AG08395 (cell line): ENCODE results near the gene HTT.

Experiments
- DNase-seq: peaks from one replicate; pipeline ENCODE4 v3.0.0; 2012; ENCODE audit warnings: mixed read lengths, low spot score

Gene HTT

DNA sequence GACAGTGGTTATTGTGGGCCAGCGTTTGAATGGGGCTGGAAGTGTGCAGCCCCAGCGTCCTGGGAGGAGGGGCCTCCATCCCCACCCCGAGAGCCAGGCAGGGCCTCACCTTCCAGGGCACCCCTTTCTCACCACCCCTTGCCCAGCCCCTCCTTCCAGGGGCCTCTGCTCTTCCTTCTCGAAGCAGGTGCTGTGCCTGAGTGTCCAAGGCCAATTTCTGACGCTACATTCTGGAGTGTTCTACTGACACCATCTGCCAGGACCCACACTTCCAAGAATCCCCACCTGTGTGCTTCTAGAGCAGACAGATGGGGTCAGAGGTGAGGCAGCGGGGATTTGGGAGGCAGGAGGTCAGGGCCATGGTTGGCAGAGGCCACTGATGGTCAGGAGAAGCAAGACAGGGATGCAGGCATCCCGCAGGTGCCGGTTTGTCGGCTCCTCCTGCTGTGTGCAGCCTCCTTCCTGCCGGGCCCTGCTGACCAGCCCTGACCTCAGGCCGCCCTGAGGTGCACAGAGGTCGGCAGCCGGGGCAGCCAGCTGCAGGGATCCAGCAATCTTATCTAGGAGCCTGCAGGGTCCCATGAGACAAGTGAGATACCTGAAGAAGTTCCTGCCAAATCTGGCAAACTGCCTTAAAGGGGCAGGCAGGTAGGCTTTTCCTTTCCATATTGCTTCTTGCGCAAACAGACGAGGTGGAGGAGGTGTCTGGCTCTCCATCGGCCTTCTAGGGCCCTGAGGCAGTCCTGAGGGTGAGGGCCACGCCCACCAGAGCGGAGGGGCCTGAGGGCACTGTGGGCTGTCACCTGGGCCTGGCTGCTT, 193.3 kb downstream of the HTT start:
- no peak for DNase-seq

DNA sequence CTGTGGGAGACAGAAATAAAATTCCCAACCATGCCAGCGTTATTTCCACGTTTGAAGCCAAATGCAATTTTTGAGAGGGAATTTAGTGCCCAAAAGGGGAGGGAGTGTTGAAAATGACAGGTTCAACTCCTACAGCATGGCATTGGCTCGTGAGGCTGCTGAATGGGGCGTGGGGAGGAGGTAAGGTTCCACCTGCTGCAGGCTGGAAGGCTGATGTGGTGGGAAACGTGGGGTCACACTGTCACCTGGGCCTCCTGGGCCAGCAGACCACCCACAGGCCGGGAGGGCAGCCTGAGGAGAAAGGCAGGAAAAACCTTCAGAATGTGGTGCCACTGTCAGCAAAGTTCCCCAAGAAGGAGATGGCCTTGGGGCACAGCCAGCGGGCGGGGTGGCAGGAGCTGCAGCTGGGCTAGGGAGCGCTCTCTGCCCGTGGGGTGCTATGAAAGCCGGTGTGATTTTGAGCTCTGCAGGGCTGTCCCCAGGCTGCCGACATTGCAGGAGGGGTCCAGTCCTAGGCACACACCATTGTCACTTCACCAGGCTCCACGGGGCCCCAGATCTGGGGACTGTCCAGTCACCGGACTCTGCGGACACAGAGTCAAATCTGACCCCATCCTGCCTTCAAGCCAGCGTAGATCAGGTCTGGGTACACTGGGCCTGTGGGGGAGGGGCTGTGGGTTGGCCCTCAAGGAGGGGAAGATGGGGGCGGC, 194.1 kb downstream of the HTT start:
- DNase-seq = no peak

DNA sequence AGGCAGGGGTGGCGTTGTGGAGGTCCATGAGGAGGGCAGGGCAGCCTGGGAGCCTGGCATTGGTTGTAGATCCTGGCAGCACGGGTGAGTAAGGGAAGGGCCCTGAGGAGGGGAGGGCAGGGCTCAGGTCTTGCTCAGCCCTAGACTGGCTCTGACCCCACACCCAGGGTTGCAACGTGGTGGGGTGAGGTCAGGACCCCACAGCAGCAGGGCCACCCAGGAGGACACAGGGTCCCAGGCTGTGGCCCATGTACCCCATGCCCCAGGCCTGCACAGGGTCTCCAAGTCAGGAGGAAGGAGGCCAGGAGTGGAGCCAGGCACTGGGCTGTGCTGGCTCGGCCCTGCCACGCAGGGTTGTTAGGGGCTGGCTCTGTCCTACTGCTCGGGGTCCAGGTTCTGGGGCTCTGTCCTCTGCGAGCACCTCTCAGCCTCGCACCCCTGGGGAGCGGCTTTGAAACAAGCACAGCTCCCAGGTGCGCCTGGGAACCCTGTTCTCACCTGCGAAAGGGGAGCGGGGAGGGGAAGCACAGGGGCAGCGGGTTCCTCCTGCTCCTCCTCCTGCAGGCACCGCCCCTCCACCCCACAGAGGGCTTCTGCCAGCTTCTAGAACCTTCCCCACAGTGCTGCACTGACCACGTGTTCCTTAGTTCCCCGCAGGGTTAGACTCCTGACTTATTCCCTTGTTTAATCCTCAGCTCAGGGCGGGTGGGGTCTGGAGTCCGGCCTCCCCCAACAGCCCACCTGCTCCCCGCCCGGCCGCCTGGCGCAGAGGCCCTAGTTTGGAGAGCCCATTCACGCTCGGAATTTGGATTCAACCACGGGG, 194.8 kb downstream of the HTT start:
- no peak for DNase-seq

DNA sequence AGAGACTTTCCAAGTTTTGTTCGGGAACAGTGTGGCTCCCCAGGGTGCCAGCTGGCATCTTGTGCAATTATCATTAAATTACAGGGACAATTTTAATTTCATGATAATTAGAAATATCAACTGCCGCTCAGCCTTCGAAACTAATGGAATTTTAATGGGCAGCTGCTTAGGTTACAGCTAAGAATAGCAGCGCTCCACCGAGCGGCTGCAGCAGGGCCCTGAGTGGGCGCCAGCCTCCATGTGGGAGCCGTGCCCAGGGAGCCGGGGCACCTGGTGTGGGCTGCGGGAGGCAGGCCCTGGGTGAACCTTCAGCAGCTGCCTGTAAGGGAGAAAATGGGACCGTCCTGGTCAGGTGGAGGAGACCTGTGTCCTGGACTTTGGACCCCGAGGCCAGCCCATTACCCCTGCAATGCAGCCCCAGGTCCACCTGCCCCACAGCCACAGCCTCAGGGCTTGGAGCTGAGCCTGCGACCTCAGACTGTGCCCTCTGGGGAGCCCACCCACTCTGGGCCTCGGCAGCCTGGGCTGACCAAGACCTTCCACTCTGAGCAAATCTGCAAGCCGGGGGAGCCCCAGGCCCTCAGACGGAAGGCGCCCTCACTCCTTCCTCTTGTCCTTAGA, 195.6 kb downstream of the HTT start:
- no peak for DNase-seq

DNA sequence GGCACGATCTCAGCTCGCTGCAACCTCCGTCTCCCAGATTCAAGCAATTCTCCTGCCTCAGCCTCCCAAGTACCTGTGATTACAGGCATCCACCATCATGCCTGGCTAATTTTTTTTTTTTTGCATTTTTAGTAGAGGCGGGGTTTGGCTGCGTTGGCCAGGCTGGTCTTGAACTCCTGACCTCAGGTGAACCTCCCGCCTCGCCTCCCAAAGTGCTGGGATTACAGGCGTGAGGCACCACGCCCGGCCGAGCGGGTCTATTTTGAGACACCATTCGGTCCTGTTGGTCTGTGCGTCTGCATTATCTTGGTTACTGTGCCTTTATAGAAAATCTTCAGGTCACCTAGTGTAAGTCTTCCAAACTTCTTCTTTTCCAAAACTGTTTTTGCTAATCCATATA, 196.7 kb downstream of the HTT start:
- no peak for DNase-seq

DNA sequence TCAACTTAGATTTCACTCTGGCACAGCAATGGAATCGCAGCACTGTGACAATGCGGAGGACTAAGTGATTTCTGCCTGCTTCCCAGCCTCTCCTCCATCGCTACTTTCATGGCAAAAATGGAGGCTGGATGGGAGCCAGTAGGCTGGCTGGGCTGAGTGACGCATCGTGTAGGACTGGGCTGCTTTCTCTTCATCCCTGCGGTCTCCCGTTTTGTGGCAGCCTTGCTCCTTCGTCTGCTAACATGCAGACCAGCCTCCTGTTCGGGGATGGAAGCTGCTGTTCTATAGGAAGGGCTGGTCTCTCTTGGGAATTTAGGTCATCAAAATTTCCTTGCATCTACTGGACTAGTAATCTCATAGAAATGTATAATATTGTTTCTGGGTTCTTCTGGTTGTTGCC, 202.5 kb downstream of the HTT start:
- DNase-seq = peak; percentile 53

DNA sequence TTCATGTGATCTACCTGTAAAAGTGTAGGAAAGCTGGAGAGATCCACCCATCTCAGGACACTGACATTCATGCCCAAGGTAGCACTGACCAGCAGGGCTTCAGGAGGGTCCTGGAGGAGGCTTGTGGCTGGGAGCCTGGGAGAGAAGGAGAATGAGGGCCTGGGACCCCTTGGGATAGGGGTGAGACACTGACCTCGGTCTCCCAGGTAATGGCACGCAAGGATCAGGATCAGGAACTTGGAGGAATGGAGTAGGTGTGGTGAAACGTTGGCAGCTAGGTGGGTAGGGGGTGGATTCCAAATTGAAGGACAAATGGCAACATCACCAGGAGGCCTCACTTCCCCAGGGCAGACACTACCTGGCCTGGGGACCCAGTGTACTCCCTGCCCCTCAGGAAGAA, 206.0 kb downstream of the HTT start:
- no peak for DNase-seq

DNA sequence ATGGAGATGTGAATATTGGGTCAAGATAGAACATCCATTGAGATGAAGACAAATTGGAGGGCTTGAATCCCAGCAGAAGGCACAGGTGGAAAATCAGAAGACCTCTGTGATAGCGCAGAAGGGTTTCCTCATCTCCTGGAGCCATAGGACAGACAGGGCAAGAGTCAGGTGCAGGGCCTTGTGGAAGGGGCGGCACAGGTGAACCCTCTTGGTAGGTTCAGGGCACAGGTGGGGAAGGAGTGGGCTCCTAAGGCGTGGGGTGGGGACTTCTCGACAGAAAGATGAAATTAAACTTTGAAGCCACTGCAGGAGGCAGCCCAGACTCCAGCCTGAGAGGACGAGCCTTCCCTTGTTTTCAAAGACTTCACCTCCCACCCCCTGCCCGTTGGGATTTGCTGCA, 209.0 kb downstream of the HTT start:
- no peak for DNase-seq

DNA sequence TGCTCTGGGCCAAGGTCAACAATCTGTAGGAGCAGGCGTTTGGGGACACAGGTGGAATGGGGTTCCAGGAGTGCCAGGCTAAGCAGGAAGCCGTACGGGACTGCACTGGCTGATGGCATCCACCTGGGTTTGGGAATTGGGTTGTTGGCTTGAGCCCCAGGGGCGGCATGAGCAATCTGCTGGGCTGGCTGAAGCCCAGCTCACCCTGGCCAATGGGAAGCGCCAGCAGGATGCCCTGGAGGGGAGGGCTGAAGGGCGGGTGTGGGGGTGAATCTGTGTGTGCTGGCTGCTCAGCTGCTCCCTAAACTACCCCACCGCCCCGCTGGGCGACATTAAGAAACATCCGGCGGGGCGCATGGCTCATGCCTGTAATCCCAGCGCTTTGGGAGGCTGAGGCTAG, 209.4 kb downstream of the HTT start:
- DNase-seq = no peak

DNA sequence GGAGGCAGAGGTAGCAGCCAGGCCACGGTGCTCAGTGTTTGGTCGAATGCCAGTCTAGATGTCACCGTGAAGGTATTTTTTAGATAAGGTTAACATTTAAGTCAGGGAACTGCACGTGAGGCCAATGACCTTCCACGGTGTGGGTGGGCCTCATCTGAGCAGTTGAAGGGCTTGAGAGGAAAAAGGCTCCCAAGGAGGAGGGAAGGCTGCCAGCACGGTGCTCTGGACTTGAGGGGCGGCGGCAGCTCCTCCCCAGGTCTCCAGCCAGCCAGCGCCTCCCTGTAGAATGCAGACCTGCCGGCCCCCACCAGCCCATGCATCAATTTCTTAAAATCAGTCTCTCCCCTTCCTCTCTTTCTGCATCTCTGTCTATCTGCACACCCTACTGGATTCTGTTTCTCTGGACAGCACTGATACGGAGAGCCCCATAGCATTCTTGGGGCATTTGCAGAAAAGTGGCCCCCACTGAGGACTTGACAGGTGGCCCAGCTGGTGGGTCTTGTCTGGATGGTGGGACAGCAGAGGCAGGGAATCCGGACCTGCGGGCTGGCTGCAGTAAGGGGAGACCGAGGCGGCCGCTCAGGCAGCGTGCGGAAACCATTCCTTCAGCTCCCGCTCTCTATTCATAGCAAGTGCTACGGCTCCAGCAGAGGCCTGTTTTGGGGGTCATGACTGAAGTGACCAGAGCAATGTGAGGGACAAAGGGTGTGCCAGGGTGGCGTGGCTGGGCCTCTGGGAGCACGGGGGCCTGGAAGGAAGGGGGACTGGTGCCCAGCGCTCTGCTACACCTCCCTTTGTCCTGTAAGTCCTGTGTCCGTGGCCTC, 210.5 kb downstream of the HTT start:
- no peak for DNase-seq

DNA sequence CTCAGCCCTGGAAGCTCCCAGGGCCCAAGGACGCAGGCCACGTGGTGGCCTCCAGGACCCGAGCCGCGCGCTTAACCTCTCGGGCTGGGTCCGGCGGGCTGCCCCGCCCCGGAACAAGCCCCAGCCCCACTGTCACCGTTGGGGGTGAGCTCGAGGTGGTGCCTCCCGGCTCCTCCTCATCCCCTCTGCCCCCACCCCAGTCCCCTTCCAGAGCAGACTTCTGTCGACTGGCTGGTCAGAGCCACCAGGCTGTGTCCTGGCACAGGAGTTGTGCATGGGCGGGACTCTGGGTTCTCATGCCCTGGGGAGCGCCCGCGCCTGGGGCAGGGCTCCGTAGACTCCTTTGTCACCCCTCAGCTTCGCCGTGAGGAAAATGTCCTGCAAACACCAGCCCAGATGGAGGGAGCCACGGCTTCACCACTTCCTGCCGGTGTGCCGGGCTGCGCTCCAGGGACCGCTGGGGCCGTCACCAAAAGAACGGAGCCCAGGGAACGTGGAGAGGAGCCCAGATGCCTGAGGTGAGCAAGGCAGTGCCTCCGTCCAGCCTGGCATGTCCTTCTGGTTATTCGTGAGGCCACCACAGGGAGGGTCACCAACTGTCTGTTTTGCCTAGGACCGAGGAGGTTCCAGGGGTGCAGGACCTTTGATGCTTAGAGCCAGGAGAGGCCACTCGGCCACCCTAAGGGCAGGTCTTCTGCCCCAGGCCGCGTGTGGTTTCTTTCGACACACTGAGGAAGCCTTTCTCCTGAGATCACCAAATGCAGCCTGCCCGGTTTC, 211.3 kb downstream of the HTT start:
- DNase-seq = peak; percentile 83

DNA sequence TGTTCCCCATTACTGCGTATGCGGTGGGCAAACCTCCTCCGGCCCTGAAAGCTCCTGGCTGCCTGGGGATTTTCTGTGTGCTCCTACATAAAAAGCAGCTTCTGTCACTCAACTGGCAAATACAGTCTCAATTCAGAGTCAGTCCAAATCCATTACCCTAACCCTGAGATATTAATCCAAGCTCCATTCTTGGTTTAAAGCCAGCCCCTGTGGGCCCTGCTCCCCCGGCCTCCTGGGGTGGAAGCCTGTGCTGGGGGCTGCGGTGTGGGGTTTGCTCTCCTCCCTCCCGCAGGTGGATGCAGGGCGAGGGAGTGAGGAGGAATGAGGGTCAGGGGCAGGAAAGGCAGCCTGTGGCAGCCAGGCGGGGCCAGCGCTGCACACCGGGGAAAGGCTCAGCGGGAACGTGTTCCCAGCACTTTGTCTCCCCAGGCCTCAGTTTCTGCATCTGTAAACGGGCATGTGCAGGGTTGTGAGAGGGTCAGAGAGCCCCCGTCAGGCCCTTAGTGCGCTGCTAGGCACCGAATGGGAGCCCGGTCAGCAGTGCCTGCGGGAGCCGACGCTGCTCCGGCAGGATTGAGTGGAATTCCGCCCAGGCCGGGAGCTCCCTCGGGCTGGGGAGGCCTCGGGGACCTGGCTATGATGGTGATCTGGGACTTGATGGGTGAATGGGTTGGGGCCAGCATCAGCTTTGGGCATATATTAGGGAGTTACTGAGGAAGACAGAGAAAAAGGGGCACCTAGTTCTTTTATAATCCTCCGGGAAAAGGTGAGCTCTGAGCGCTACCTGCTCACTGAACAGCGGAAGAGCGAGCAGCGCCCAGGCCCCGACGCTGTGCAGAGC, 212.1 kb downstream of the HTT start:
- DNase-seq = no peak

DNA sequence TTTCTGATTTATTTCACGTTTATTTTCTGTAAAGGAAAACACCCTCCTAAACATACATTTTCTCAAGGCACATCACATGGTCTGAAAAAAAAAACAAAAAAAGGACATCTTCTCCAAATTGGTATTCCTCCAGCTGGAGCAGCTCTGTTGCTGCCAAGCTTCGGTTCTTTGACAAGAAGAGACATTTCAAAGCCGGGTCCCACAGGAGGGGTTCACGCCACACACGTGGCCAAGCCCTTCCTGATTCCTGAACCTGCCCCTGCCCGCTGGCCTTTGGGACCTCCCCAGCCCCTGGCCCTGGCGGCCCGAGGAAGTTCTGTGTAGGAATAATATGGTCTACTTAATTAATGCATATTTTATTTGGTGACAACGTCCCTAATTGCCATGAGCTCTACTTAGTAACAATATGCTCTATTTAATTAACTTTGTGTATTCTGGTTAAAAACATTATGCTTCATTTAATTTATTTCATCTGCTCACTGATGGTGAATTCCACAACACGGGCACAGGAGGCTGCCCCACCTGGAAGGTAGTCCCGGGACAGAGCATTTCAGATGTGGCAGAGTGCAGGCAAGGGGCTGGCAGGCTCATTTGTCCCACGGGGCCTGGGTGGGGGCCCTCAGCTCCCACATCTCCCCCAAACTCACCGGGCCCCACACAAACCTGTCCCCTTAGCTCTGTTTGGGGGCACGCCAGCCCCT, 212.9 kb downstream of the HTT start:
- no peak for DNase-seq

DNA sequence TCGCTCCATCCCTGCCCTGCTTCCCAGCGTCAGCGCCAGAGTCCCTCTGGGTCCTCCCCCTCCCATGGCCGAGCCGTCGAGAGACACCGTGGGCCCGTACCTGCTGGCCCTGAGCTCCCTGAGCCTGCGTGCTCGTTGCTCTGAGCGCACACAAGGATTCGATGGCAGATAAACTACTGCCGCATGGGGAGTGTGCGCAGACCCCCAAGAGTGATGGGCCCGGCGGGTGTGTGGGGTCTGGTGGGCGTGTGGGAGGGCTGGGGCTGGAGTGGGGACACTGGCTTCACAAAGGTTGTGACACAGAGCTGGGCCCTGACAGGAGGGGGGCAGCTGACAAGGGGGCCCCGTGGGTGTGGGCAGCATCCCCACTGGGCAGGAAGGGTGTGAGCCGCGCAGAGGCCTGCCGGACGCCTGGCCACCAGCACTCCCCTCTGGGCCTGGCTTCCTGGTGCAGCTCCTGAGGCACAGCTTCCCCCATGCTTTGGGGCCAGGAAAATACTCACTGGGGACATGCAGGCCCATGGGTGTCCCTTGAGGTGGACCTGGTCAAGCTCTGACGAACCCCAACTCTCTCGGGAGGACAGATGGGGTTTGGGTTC, 213.6 kb downstream of the HTT start:
- no peak for DNase-seq

DNA sequence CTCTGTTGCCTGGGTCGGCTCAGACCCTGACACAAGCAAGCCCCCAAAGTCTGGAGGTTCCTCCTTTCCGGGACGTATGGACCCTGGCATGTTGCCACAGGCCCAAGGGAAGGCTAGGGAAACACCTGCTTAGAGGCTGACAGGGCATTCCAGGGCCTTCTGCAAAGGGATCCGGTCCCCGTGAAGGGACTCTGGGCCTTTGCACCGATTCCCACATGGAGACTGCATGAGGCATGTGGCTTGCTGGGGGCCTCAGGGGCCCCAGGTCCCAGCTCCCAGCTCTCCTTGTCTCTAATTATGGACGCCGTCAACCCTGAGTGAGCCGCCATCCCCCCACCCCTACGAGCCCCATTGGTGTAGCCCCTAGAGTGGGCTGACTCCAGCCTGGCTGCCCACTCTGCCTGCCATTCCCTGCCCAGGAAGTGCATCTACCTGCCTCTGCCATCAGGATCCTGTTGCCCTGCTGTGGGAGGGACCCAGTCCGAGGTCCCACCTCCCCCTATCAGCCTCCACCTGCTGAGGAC, 214.2 kb downstream of the HTT start:
- DNase-seq = no peak

DNA sequence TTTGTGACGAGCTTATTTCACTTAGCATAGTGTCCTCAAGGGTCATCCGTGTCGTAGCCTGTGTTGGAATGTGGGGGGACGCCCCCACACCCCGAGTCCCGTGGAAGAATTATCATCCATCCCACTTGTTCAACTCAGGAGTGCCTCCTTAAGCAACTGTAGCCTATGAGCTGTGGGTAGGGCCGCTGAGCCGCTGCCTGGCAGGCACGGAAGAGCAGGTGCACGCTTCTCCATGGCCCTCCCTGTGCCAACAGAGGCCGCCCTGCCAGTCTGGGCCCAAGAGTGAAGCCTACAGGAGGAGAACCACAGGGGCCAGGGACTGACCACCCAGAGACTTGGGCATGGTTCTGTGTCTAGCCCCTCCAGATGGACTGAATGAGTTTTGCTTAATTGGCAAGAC, 216.0 kb downstream of the HTT start:
- DNase-seq = no peak

DNA sequence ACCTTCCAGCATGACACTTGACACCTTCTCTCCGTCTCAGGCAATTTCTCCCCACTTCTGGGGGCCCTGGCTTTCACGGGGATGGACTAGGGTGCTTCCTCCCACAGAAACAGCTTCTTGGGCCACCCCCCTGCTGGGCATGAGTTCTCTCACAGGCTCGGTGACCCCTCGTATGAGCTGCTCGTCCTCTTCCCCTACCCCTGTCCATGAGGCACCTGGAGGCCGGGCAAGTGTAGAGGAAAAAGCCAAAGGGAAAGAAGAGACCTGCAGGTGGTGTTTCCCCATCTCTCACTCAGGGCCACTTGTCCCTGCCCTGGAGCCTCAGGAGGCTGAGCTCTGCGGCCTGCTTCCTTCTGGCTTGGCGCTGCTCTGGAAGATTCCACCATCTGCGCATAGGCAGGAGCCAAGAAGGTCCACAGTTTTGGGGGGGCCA, 216.4 kb downstream of the HTT start:
- no peak for DNase-seq

DNA sequence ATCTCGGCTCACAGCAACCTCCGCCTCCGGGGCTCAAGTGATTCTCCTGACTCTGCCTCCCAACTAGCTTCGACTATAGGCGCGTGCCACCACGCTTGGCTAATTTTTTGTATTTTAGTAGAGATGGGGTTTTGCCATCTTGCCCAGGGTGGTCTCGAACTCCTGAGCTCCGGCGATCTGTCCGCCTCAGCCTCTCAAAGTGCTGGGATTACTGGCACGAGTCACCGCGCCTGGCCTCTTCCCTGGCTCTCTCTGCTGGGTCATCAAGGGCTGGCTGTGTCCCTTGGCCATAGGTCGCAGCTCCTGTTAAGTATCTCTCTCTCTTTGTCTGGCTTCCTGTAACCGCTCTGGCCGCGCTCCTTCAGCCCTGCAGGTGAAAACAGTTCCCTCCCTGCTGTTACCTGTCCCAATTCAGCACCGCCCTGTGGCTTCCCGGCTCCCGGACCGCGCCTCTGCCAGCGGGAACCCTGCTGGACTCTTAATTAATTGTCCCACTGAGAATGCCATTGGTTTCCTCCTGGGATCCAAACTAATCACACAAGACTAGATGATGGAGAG, 217.0 kb downstream of the HTT start:
- DNase-seq = no peak
